HK-2 (cell line): ENCODE data around the gene DNPEP.

Experiments used
- DNase-seq: peaks from one replicate; pipeline ENCODE4 v3.0.0-alpha.2; 2018; ENCODE audit not compliant: unreplicated experiment

DNPEP gene

GRCh38 chr2:219387306-219388120 lies at the start of gene DNPEP:
DNPEP (minus strand) TSS chr2:219387912; CDS start chr2:219387794, 118 bp downstream.
- DNase-seq: peak; percentile 97

DNA sequence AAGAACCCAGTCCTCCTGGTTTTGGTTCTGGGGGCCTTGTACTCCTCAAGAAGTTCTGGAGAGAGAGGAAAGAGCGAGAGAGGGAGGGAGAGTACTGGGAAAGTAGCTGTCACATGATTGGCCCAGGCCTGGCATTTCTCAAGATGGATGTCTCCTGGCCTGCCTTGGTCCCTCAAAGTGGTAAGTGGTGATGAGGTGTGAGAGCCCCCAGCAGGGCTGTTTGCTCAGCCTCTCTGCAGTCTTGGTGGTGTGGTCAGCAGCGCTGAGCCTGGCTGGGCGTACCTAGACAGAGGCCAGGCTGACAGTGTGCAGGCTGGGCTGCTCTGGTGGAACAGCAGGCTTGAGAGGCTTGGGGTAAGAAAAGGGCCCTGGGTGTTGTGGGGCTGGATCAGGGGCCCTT lies 49.4 kb upstream of the DNPEP start:
- no peak for DNase-seq

DNA sequence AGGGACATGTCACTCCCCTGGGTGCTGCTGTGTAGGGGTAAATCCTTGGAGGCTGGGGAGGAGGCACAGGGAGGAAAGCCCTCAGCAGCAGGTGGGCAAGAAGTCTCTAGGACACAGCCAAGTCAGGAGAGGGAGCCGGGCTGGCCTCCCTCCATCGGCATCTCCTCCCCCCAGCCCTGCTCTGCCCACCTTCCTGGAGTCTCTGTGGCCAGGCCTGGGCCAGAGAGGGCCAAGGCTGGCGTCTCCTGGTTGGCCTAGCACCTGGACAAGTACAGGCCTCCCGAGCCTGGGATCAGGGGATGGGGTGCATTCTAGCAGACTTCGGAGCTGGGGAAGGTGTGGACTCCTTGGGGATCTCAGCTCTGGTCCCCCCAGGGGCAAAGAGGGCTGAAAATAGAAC lies 48.8 kb upstream of the DNPEP start:
- no peak for DNase-seq

- DNase-seq: no peak
These were observed 48.0 kb upstream of the DNPEP start for GRCh38 chr2:219435701-219436100.

- no peak for DNase-seq
These were observed 47.2 kb upstream of the DNPEP start, which contains the start of gene SPEG for GRCh38 chr2:219434718-219435525. SPEG (plus strand) TSS chr2:219434843; CDS start chr2:219434978, 135 bp downstream.

- no peak for DNase-seq
These were observed 46.7 kb upstream of the DNPEP start for GRCh38 chr2:219434468-219434717.

DNA sequence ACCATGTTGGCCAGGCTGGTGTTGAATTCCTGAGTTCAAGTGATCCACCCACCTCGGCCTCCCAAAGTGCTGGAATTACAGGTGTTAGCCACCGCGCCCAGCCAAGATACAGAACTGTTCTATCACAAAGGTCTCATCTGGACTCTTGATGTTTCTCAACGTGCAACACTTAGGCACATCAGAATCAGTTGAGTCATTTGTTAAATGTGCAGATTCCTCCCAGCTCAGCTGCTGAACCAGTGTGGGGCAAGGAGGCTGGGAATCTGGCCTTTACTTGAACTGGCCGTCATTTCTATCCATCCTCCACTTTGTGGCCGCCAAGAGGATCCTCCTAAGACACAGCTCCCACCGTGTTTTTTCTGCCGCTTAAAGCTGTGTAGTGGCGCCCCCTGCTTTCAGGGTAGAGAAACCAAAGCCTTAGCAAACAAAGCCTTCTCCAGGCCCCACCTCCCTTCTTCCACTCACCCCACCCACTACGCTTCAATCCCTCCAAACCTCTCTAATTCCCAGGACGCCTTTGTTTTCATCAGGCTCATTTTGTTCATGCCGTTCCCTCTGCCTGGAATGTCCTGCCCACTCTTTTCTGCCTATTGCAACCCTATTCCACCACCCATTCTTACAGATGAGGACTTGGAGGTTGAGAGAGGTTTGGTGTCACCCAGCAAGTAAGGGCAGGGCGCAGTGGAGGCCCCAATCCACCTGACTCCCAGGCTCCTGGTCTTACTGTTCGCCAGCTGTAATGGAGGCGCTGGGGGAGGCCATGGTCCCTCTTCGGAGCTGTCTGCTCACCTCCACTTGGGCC lies 46.2 kb upstream of the DNPEP start:
- DNase-seq: peak; percentile 25

GRCh38 chr2:219430633-219431615 lies 43.2 kb upstream of the DNPEP start:
- DNase-seq: peak; percentile 48

- DNase-seq: no peak
These were observed 42.4 kb upstream of the DNPEP start for GRCh38 chr2:219429958-219430606.

DNA sequence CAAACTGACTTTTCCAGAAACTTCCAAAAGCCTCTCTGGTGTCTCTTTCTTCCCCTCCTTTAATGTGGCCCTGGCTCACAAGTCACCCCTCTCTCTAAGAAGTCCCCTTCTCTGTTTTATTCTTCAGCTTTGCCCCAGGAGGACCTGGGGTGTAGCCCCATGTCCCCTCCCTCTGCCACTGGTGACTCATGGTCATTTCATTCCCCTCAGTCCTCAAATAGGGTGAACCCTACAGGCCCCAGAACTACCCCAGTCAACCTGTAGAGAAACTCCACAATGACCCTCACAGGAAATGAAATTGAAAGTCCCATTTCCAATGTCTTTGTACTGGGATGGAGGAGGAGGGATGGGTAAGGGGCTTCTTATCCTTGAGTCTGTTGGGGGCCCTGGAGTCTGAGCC lies 40.8 kb upstream of the DNPEP start:
- DNase-seq: no peak

DNA sequence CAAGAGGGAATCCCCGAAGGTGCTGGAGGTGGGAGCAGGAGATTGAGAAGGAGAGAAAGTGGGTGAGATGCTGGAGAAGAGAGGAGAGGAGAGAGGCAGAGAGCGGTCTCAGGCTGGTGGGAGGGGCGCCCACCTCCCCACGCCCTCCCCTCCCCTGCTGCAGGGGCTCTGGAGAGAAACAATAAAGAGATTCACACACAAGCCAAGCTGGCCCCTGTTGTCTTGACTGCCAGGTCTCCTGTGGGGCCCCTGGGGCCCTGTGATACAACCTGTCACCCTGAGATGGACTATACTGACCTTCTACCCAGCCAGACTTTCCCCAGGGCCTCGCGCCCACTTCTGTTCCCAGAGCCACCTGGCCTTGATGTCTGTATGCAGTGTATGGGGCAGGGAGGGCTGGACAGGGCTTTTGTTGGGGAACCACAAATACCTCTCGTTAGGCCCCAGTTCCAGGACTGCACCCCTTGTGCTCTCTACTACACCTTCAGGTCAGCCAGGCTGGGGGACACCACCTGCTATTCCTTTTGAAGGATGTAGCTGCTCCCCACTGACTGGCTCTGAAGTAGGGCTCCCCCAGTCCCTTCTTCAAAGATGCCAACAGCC lies 38.9 kb upstream of the DNPEP start:
- no peak for DNase-seq

GRCh38 chr2:219426068-219426443 lies 38.3 kb upstream of the DNPEP start:
- DNase-seq: no peak

DNA sequence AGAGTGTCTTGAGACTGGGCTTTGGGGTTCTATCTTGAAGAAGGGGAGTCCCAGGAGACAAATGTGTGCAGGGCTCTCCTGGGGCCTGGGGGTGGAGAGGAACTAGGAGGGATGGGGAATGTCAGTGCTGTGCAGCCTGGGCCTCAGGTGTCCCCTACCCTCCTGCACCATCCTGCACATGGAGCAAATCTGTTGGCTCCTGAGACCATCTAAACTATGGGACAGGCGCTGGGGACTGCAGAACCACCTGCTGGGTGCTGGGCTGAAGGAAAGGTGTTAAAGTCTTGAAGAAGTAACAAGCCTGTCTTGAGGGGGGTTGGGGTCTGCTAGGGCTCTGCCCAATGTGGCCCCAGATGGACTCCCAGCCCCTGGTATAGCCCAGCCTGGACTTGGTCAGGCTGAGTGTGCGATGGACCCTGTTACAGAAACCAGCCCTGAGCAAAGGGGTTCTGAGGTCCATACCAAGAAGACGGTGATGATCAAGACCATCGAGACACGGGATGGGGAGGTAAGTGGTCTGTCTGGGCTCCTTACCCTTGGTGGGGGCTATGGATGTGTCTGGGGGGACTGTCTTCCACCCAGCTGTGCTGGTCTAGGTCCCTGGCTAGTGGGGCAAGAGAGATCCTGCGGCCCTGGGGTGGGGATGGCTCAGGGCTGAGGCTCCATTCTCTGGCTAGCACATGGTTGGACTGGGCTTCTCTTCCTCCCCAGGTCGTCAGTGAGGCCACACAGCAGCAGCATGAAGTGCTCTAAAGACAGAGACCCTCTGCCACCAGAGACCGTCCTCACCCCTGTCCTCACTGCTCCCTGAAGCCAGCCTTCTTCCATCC lies 37.7 kb upstream of the DNPEP start:
- no peak for DNase-seq

GRCh38 chr2:219423652-219424377 lies 36.1 kb upstream of the DNPEP start:
- no peak for DNase-seq

DNA sequence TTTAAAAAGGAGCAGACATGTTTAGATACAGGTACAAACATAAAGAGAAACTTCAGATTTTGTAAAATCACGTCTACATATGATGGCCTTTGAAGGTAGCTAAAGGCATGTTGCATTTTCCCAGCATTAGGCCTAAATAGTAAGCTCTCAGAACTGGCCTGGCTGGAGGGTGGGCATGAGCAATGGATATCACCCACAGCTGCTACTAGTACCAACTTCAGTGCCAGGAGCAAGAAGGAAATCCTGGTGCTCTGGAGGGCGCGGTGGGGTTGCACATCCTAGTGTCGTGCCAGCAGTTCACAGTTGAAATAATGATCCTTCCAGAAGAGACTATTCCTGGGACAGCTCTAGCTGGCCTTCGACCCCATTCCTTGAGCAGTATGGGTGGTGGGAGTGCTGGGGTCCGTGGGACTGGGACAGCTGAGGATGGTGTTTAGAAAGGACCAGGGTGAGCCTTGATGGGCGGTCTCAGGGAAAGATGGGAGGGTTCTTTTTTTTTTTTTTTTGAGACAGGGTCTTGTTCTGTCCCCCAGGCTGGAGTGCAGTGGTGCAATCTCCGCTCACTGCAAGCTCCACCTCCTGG lies 35.3 kb upstream of the DNPEP start:
- DNase-seq: no peak

- DNase-seq: no peak
These were observed 33.6 kb upstream of the DNPEP start for GRCh38 chr2:219421323-219421722.

DNA sequence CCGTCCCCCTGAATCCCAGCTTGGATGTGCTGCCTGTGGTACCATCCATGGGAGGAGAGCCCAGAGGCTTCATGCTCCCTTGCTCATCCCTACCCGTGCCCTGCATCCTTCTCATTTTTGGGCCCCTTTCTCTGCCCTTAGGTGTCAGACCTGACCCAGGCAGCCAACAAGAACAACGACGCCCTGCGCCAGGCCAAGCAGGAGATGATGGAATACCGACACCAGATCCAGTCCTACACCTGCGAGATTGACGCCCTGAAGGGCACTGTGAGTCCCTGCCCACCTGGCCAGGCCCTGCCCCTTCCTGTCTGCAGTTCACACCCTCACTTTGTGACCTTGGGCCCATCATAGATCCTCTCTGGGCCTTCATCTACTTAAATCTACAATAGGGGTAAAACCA lies 33.0 kb upstream of the DNPEP start:
- no peak for DNase-seq
